HG03558 (cell line): Measurements from ENCODE around the gene EXOC2.

ENCODE experiments used
- ATAC-seq: cut with Tn5 transposase; IDR thresholded peaks from one replicate; pipeline ENCODE4 v1.9.1; 2021; ENCODE audit warnings: moderate number of reproducible peaks; ENCODE audit not compliant: unreplicated experiment; ENCODE audit errors: extremely low read depth

The EXOC2 gene

GRCh38 chr6:436308-437036 lies 256.5 kb downstream of the EXOC2 start:
- no peak for ATAC-seq

- no peak for ATAC-seq
Observed at GRCh38 chr6:435441-436307, 257.3 kb downstream of the EXOC2 start.
